Measurements from ENCODE around the gene PRTFDC1.
"Not testable (repeated sequence)": the region's sequence is repeated elsewhere in the genome, so short reads cannot be mapped to it uniquely, and the experiment has no call there.

PRTFDC1 gene

GRCh38 chr10:24929056-24929544 lies 23.3 kb downstream of the PRTFDC1 start:
- no peak for DNase-seq

DNA sequence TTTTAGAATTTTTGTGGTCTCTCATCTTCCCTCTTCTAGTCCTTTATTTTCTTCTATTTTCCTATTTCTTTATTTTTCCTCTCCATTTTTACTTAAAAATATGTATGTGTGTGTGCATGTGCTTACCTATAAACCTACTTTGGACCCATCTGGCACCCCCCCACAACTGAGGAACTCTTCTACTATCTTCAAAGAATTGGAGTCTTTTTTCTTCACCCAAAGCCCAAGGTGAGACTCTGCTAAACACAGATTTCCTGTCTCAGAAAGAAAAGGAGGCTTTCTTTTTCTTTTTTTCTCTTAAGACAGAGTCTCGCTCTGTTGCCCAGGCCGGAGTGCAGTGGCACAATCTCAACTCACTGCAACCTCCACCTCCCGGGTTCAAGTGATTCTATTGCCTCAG lies 24.2 kb downstream of the PRTFDC1 start:
- no peak for DNase-seq

GRCh38 chr10:24926557-24926956 lies 25.8 kb downstream of the PRTFDC1 start:
- DNase-seq = no peak

DNA sequence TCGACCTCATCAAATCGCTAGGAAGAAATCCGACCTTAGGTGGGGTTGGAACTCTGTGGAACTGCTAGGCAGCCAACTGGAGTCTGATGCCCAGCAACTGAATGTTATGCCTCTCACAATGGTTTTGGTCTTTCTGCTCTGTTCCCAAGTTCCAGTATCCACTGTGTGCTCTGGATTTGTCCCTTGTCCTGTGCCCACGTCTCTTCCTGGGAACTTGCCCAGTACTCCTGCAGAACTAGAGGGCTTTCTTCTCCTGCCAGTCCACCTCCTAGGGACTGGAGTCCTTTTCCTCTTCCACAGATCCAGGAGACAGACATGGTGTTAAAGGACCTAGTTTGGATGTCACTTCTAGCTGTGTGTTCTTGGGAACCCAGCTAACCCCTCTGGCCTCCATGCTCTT lies 26.6 kb downstream of the PRTFDC1 start:
- no peak for DNase-seq

DNA sequence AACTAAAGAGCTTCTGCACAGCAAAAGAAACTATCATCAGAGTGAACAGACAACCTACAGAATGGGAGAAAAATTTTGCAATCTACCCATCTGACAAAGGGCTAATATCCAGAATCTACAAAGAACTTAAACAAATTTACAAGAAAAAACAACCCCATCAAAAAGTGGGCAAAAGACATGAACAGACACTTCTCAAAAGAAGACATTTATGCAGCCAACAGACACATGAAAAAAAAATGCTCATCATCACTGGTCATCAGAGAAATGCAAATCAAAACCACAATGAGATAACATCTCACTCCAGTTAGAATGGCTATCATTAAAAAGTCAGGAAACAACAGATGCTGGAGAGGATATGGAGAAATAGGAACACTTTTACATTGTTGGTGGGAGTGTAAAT lies 27.9 kb downstream of the PRTFDC1 start:
- DNase-seq = not testable (repeated sequence)

DNA sequence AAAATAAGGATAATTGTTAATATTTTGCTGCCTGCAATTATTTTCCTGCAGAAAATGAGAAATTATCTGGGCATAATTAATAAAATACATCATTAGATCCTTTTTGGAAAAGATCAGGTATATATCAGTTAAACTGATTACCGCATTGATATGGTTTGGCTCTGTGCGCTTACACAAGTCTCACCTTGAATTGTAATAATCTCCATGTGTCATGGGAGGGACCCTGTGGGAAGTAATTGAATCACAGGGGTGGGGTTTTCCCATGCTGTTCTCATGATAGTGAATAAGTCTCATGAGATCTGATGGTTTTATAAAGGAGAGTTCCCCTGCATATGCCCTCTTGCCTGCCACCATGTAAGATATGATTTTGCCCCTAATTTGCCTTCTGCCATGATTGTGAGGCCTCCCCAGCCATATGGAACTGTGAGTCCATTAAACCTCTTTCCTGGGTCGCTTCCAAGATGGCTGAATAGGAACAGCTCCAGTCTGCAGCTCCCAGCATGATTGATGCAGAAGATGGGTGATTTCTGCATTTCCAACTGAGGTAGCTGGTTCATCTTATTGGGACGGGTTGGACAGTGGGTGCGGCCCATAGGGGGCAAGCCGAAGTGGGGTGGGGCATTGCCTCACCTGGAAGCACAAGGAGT lies 30.1 kb downstream of the PRTFDC1 start:
- not testable (repeated sequence) for DNase-seq

DNA sequence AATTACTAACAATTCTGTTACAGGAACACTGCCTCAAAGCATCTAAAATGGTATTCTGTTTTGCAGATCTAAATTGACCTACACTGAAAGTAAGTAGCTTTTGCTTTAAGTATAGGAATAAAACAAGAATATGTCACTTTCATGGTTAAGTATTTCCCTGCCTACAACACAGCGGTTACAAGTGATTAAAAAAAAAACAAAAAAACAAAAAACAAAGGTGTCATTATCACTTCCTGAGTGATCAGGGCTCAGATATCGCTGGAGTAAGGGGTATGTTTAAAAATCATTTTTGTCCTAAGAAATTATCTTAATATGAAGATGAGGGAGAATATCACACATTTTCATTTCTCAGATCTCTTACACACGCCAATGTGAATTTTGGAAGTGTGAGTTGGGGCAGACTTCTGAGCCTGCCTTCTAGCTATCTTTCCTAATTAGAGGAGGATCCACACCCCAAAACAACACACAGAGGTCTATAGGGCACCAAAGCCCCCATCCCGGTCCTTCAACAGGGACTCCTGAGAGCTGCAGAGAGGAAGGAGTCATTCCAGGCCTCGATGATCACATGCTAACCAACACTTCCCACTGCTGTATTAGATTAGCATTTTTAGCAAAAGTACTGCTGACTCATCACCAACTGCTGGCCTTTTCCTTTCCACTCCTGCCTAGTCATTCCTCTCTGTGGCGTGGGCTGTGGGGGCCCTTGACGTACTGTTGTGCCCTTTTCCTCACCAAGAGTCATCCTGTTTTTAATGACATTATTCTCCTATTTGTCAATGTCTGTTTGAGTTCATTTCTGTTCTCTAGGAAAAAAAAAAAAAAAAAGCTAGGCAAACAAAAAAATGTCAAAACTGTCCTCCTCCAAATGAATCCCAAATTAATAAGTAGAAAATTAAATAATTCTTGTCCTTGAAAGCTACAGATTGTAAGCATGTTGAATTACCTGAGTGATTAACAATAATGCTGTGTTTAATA lies 31.2 kb downstream of the PRTFDC1 start:
- DNase-seq = no peak

DNA sequence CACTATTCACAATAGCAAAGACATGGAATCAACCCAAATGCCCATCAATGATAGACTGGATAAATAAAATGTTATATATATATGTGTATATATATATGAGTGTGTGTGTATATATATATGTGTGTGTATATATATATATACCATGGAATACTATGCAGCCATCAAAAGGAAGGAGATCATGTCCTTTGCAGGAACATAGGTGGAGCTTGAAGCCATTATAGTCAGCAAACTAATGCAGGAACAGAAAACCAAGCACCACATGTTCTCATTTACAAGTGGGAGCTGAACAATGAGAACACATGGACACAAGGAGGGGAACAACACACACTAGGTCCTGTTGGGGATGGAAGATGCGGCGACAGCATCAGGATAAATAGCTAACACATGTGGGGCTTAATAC lies 32.2 kb downstream of the PRTFDC1 start:
- not testable (repeated sequence) for DNase-seq

DNA sequence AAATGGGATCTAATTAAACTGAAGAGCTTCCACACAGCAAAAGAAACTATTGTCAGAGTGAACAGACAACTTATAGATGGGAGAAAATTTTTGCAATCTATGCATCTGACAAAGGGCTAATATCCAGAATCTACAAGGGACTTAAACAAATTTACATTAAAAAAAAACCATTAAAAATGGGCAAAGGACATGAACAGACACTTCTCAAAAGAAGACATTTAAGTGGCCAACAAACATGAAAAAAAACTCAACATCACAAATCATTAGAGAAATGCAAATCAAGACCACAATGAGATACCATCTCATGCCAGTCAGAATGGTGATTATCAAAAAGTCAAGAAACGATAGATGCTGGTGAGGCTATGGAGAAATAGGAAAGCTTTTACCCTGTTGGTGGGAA lies 32.8 kb downstream of the PRTFDC1 start:
- not testable (repeated sequence) for DNase-seq

DNA sequence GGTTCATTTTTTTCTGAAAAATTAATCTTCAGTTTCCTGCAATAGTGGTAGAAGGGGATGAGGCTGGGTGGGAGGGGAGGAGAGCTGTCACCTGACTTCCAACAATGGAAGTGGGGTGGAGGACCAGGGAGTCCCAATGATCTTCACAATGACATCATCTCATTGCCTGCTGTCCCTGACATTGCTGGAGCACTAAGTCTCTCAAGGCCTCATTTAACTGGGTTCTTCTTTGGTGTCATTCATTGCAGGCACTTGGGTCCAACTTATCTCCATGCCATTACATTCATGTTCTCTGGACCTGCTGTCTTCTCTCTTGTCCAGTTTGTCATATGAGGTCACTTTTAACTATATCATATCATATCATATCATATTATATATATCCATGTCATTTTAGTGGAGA lies 34.4 kb downstream of the PRTFDC1 start:
- no peak for DNase-seq

- DNase-seq = no peak
Measured at GRCh38 chr10:24917493-24917892, 34.9 kb downstream of the PRTFDC1 start.

- DNase-seq = no peak
Measured at GRCh38 chr10:24916365-24916764, 36.0 kb downstream of the PRTFDC1 start.

DNA sequence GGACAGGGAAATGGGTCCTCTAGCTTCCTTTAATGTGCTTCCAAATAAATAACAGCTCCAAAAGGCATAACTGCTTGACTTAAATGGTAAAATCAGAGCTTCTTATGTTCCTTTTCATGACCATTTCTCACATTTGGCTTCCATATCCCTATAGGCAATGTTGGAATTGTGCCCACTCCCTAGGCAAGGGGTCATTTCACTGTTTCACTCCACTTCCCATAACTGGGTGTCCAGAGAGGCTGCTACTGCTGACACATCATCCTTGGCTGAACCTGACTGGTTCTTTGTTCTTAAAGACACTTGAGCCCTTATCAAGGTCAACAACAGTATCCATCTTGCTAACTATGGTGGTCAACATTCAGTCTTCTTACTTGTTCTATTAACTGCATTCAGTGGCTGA lies 37.1 kb downstream of the PRTFDC1 start:
- DNase-seq = no peak

DNA sequence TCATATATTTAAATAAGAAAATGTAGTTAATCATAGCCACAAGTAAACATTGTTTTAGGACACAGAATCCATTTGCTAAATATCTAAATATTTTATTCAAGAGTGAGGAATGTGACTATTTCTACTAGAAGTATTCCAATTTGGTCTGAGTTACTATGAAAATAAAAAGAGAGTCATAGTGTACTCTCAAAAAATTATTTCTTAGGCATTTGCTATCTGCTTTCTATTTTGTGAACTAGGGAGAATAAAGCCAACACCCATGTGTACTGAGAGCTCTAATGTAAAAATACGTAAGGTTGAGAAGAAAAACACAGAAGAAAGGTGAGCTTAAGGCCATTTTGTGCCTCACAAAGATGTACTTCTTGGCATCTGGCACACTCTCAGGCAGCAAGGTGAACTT lies 38.3 kb downstream of the PRTFDC1 start:
- DNase-seq = no peak

GRCh38 chr10:24912215-24912614 lies 40.2 kb downstream of the PRTFDC1 start:
- no peak for DNase-seq

- DNase-seq = no peak
Measured at GRCh38 chr10:24911029-24911428, 41.4 kb downstream of the PRTFDC1 start.

DNA sequence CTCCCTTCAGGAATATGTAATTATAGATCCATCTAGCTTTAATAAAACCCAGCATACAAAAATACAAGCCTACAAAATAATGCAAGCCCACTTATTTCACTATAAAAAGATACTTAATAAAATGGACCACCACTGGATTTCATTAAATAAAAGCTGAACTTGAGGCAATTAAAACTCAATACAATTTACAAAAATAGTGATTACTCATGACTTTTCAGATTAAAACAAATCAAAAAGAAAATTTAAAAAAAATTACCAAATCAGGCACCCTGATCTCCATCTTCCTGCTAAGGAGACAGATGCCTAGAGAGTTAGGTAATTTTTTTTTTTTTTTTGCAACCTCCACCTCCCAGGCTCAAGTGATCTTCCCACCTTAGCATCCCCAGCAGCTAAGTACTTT lies 41.8 kb downstream of the PRTFDC1 start:
- DNase-seq = no peak

DNA sequence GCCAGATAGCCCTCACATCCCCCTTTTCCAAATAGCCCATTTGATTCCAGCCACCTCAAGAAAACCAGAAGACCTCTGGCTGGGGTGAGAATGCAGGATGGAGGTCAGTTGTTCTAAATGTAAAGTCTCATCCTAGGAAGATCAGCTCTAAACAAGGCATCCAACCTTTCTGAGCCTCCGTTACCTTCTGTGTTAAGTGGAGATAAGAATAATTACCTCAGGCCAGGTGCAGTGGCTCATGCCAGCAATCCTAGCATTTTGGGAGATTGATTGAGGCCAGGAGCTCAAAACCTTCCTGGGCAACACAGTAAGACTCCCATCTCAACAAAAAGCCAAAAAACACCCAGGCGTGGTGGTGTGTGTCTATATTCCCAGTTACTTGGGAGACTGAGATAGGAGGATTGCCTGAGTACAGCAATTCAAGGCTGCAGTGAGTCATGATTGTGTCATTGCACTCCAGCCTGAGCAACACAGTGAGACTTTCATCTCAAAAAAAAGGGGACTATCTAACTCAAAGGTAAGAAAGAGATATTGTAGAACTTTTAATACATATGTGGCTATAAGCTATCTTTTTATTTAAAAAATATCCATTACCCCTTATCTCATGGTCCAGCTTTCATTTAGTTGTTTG lies 43.5 kb downstream of the PRTFDC1 start:
- DNase-seq = no peak

DNA sequence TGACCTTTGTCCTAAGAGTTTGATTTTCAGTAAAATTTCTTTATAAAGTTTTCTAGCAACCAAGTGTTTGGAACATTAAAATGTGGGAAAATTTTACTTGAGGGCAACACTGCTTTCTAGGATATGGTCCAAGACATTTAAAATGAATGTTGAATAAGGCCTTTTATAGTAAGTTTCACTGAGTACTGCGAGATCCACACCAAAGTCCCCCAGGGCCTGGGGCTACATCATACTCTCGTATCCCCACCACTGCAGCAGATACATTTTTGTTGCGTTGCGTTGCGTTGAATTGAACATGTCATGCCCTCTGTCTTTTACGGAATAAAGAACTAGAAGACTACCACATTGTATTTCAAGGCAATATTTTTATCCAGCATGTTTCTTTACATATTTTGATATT lies 44.5 kb downstream of the PRTFDC1 start:
- no peak for DNase-seq

- DNase-seq = no peak
Measured at GRCh38 chr10:24906372-24906771, 46.0 kb downstream of the PRTFDC1 start.

- DNase-seq = no peak
Measured at GRCh38 chr10:24904824-24905223, 47.6 kb downstream of the PRTFDC1 start.

DNA sequence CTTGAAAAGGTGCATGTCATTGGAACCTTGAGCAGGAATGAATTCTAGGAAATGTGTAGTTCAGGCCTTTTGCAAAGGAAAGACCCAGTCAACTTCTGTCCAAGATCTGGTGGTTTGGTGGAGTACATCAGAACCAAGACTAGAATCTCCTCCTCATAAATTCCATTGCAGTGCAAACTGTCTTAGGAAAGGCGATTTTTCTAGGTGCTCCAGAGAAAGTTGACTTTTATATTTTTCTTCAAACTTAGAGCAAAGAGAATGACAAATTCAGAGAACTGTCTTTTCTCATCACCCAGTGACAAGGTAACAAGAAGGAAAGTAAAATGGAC lies 50.0 kb downstream of the PRTFDC1 start:
- no peak for DNase-seq

- DNase-seq = no peak
Measured at GRCh38 chr10:24901686-24902399, 50.6 kb downstream of the PRTFDC1 start.
